HFF-Myc (cell line): ENCODE results near the gene RNF7.

Source experiments
- DNase-seq: peaks from one replicate; pipeline ENCODE4 v3.0.0-alpha.2; 2011; ENCODE audit warnings: low read depth; ENCODE audit errors: extremely low read depth
- H3K4me3 ChIP-seq: replicated peaks from 2 replicates; pipeline ENCODE4 v1.5.1; 2011; ENCODE audit warnings: low read depth, mild to moderate bottlenecking, control low read depth, low read length
- TF ChIP-seq, protein P1 (sequence below): IDR thresholded peaks from 2 replicates; pipeline ENCODE4 v1.5.1; 2012; ENCODE audit warnings: mild to moderate bottlenecking, low read depth, low read length, control low read depth; ENCODE audit errors: missing control alignments

The RNF7 gene

DNA sequence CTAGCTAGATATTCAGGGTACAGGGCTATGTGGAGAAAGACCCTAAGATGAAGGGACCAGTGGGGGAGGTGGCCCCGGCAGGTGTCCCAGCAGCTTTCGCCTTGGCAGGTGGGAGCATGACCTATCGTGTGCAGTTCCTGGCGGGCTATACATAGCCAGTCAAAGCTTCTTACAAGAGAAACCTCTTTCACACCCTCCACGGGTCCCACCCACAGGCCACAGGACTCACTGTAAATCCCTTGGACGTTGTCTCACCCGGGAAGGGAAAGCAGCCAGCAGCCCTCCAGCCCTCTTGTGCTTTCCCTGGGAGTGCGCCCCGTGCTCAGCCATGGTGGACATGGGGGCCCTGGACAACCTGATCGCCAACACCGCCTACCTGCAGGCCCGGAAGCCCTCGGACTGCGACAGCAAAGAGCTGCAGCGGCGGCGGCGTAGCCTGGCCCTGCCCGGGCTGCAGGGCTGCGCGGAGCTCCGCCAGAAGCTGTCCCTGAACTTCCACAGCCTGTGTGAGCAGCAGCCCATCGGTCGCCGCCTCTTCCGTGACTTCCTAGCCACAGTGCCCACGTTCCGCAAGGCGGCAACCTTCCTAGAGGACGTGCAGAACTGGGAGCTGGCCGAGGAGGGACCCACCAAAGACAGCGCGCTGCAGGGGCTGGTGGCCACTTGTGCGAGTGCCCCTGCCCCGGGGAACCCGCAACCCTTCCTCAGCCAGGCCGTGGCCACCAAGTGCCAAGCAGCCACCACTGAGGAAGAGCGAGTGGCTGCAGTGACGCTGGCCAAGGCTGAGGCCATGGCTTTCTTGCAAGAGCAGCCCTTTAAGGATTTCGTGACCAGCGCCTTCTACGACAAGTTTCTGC is 40.1 kb downstream of the RNF7 start:
- H3K4me3 ChIP-seq, result no peak overlapping the region
- TF ChIP-seq, protein P1, sequence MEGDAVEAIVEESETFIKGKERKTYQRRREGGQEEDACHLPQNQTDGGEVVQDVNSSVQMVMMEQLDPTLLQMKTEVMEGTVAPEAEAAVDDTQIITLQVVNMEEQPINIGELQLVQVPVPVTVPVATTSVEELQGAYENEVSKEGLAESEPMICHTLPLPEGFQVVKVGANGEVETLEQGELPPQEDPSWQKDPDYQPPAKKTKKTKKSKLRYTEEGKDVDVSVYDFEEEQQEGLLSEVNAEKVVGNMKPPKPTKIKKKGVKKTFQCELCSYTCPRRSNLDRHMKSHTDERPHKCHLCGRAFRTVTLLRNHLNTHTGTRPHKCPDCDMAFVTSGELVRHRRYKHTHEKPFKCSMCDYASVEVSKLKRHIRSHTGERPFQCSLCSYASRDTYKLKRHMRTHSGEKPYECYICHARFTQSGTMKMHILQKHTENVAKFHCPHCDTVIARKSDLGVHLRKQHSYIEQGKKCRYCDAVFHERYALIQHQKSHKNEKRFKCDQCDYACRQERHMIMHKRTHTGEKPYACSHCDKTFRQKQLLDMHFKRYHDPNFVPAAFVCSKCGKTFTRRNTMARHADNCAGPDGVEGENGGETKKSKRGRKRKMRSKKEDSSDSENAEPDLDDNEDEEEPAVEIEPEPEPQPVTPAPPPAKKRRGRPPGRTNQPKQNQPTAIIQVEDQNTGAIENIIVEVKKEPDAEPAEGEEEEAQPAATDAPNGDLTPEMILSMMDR, result no peak
- DNase-seq, result no peak

DNA sequence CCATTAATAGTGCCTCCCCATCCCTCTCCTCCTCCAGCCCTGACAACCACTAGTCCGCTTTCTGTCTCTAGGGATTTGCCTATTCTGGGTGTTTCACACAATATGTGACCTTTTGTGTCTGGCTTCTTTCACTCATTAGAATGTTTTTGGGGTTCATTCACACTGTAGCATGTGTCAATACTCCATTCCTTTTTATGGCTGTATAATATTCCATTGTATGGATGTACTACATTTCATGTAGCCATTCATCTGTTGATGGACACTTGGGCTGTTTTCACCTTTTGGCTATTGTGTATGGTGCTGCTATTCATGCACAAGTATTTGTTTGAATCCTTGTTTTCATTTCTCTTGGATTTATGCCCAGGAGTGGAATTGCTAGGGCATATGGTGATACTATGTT is 41.6 kb downstream of the RNF7 start:
- H3K4me3 ChIP-seq, result no peak overlapping the region
- no peak for DNase-seq

DNA sequence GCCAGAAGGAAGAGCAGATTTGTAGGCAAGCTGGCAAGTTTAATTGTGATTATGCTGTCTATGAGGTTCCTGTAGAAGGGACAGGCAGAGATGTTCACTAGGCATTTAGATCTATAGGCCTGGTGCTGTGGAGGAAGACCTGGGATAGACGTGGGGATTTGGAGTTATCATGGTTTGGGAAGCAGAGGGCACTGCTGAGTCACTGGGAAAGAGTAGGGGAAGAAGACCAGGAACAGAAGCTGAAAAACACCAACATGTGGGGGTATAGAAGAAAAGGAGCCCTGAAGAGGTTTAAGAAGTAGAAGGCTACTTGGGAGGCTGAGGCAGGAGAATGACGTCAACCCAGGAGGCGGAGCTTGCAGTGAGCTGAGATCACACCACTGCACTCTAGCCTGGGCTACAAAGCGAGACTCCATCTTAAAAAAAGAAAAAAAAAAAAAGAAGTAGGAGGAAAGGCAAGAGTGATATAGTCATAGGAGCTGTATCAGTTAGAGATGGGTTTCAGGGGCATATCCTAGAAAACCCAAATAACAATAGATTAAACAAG is 44.4 kb downstream of the RNF7 start:
- H3K4me3 ChIP-seq, result no peak overlapping the region

More for the DNA sequence above, 41.6 kb downstream of the RNF7 start:
- TF ChIP-seq, protein P1, result no peak

DNA sequence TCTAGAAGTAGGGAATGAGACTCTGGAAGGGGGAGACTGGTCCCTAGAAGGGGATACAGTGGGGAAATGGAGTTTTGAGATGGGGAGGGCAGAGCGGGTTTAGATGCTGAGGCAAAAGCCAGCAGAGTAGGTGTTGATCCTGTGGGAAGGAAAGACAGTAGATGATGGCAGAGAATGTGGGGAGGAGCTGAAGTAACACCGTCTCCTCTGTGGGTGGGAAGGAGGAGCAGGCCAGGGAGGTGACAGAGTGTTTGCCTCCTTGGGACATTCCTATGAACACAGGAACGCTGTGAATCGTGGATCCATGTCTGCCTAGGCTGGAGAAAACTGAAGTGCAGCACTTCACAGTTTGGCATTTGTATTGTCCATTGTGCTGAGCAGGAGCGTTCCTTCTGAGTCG is 45.5 kb downstream of the RNF7 start:
- DNase-seq, result no peak
- TF ChIP-seq, protein P1, result no peak

More for the DNA sequence above, 44.4 kb downstream of the RNF7 start:
- TF ChIP-seq, protein P1, result peak; percentile 9
- DNase-seq, result no peak

DNA sequence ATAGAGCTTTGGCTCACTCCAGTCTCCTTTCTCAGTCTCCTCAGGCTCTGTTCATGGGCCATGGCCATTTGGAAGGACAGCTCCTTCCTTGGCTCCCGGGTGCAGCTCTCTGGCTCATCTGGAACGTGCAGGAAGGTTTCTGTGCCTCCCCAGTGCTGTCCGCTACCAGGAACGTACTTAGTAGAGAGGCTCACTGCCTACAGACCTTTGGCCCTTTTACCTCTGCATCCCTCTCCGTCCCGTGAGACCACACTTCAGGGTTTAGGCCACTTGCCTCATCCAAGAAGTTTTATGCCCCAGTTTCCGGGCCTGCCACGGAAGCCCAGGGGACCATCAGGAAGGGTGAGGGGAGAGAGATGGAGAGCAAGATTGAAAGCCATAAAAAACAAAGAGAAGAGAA is 46.0 kb downstream of the RNF7 start:
- DNase-seq, result no peak
- no peak overlapping the region for H3K4me3 ChIP-seq
- TF ChIP-seq, protein P1, result no peak

More for the DNA sequence above, 45.5 kb downstream of the RNF7 start:
- no peak overlapping the region for H3K4me3 ChIP-seq

DNA sequence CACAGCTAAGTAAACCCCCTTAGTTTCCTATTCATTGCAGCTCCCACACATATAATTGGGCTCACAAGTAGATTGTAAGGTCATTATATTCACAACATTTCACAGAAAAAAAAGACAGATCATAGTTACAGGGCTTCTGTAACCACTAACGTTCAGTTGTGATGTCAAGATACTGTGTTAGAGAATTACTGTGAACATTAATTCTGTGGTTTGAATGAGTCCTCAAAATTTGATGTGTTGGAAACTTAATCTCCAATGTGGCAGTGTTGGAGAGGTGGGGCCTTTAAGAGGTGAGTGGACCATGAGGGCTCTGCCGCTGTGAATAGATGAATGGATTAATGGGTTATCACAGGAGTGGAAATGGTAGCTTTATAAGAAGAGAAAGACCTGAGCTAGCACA is 46.4 kb downstream of the RNF7 start:
- no peak for DNase-seq
- TF ChIP-seq, protein P1, result no peak
- H3K4me3 ChIP-seq, result no peak overlapping the region
